Measurements from ENCODE around the gene SLCO3A1.

Gene SLCO3A1

DNA sequence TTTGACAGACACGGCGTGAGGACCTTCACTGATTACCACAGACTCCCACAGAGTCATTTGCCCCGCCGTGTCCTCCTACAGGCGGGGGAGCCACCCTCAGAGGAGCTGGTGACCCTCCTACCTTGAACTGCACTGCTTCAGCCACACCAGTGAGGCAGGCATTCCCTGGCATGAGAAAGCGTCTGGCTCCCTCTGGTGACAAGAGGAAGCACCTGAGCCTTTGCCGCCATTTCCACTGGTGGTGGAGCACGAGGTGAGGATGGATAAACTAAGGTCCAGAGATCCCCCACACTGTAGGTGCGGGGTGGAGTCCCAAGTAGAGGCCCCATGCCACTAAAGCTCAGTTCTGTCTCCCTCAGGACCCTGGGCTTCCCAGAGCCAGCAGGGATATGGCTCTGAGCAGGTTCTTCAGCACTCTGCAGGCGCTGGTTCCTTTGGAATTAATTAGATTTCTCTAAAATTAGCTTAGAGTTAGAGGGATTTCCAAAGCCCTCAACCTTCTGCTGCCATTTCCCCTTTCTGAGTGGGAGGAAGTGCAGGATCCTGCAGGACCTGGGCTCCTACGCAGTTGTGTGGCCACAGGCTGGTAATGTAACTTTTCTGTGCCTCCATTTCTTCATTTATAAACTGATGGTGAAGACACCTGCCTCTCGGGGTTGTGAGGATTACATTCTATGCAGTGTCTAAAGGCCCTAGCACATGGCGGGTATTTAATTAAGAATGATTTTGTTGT, 224.0 kb downstream of the SLCO3A1 start:
- no peaks in the 10 kb centered on the region for H3K36me3 ChIP-seq (replicated peaks)
- DNase-seq (ENCODE audit: low spot score in 2 of 2) = peak; percentile 52 to 78
- H3K4me1 ChIP-seq = peaks cover 2% of the 10 kb centered on the region; the same call in 1 of the 2 replicates
- in situ Hi-C loops (cut with MboI; ENCODE audit: low sequenced_read_pairs) = no loop called here
- no peaks in the 10 kb centered on the region for H3K27me3 ChIP-seq (ENCODE audit: low read depth)
- H3K4me3 ChIP-seq = no peak overlapping the region
- no peaks in the 10 kb centered on the region for H3K9me3 ChIP-seq

DNA sequence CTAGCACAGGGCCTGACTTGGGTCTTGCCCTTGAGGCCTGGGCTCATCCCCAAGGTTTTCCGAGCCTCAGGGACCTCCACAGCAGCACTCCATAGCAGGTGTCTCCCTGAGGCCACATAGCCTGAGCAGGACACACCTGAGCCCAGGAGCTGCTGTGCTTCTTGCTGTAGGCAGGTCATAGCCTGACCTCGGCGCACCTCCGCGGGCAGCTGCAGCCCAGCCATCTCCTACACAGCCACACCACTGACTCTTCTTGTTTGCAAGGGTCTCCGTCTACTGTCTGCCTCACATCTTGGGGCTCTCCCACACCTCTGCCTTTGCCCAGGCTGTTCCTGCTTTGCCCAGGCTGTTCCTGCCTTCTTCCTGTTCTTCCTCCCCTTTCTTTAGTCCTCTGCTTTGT, 224.8 kb downstream of the SLCO3A1 start:
- H3K4me1 ChIP-seq = peaks cover 3% of the 10 kb centered on the region; the same call in 1 of the 2 replicates
- no peaks in the 10 kb centered on the region for H3K27me3 ChIP-seq (ENCODE audit: low read depth)
- no peaks in the 10 kb centered on the region for H3K9me3 ChIP-seq
- no peaks in the 10 kb centered on the region for H3K36me3 ChIP-seq (replicated peaks)
- H3K4me3 ChIP-seq = no peak overlapping the region
- DNase-seq (ENCODE audit: low spot score in 2 of 2) = no peak
- in situ Hi-C loops (cut with MboI; ENCODE audit: low sequenced_read_pairs) = no loop called here

DNA sequence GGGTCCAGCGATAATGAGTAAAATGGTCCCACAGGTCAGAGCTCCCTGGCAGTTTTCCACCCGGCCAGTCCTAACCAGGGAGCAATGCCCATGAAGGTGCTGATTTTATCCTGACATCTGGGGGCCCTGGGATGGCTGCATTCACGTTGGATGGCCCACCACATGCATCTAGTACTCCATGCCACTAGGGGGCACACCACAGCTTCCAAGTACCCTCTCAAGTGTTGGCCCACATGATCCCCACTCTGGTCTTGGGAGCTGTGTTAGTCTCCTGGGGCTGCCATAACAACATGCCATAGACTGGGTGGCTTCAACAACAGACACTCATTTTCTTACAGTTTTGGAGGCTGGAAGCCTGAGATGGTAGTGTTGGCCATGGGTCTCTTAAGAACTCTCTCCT, 225.5 kb downstream of the SLCO3A1 start:
- Histone ChIP-seq H3K4me3 (no peak overlapping the region), H3K36me3 (replicated peaks) (no peaks in the 10 kb centered on the region), H3K4me1 (peaks cover 3% of the 10 kb centered on the region; the same call in 1 of the 2 replicates), H3K9me3 (no peaks in the 10 kb centered on the region), H3K27me3 (ENCODE audit: low read depth) (no peaks in the 10 kb centered on the region)
- peak in 1 of 2 experiments; percentile 66 for DNase-seq (ENCODE audit: low spot score in 2 of 2)
- in situ Hi-C loops (cut with MboI; ENCODE audit: low sequenced_read_pairs) = no loop called here

DNA sequence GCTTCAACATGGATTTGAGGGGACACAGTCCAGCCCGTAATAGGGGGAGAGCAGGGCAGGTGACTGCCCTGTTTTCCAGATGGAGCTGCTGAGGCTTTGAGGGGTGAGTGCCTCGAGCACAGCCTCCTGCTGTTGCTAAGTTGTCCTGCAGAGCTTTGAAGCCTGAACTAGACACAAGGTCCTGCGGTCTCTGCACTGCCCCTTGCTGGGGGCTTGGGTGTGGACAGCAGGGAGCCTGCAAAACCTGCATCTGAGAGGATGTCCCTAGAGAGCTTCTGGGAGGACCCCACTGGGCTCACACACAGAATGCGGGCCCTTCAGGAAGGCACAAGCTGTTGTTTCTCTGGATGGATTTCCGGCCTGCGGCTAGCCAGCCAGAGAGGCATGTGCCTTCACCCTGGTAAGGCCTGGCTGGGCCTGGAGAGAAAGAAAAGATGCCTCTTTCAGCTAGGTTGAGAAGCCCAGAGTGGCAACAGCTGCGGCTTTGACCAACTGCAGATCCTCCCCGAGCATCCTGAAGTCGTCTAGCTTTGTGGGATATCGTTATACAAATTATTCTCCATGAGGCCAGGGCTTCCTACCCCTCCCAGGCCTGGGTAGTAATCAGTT, 226.2 kb downstream of the SLCO3A1 start:
- no peak overlapping the region for H3K4me3 ChIP-seq
- no peaks in the 10 kb centered on the region for H3K36me3 ChIP-seq (replicated peaks)
- no peaks in the 10 kb centered on the region for H3K9me3 ChIP-seq
- H3K27me3 ChIP-seq (ENCODE audit: low read depth) = no peaks in the 10 kb centered on the region
- H3K4me1 ChIP-seq = peaks cover 3% of the 10 kb centered on the region; the same call in 1 of the 2 replicates
- no peak for DNase-seq (ENCODE audit: low spot score in 2 of 2)
- in situ Hi-C loops (cut with MboI; ENCODE audit: low sequenced_read_pairs) = loop anchor here (5.0 kb wide), 1 partner anchor 782 kb away; no protein-coding TSS in a partner anchor

DNA sequence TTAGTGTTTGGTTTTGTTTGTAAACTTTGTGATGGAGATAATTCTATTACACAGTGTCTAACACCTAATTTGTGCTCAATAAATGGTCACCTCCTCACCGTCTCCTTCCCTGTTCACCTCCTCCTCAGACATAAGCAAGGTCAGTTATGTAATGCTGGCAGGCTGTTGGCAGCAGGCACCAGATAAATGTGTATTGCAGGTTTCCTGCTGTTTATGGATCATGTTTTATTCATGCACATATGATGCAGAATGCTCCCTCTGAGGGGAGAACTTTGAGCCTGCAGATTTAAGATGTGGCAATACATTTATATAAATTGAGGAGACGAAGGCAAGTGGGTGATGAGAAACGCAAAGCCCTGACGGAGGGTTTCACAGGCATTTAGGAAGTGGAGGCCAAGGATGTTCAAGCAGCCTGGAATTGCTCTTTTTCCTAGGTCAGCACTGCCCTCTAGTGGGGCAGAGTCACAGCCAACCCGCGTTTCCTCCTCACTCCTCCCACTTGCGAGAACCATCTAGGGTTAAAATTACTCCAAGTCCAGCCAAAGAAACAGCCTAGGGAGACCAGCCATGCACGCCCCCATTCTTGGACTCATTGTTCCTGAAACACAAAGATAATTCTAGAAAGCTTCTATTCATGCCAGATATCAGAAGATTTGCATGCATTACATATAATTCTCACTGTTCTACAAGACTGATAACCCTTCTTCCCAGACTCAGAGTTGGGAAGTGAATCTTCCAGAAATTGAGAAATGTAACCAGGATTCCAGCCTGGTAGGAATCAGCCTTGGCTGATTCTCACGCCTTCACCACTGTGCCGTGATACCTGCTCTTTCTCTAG, 228.7 kb downstream of the SLCO3A1 start:
- no peak overlapping the region for H3K4me3 ChIP-seq
- H3K36me3 ChIP-seq (replicated peaks) = no peaks in the 10 kb centered on the region
- in situ Hi-C loops (cut with MboI; ENCODE audit: low sequenced_read_pairs) = loop anchor here (5.0 kb wide), 1 partner anchor 785 kb away; no protein-coding TSS in a partner anchor
- H3K27me3 ChIP-seq (ENCODE audit: low read depth) = no peaks in the 10 kb centered on the region
- peaks cover 3% of the 10 kb centered on the region; the same call in 1 of the 2 replicates for H3K4me1 ChIP-seq
- DNase-seq (ENCODE audit: low spot score in 2 of 2) = peak; percentile 74 to 83
- no peaks in the 10 kb centered on the region for H3K9me3 ChIP-seq

DNA sequence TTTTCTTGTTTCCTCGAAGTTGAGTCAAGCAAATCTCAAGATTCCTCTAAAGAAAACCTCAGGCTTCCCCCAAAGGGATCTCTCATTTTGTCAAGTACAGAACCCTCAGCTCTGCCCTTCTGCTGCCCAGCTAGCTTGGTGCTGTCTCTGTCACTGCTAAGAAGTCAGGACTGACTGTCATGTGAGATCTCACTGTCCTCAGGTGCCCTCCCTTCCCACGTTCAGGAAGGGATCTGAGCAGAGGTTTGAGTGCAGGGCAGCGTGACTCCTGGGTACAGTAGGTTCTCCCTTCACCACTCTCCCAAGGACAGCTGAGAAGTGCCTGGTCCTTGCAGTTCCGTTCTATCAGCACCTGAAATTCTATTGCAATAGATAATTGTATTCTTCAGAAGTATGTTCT, 229.7 kb downstream of the SLCO3A1 start:
- no peak overlapping the region for H3K4me3 ChIP-seq
- DNase-seq (ENCODE audit: low spot score in 2 of 2) = no peak
- in situ Hi-C loops (cut with MboI; ENCODE audit: low sequenced_read_pairs) = loop anchor here (5.0 kb wide), 1 partner anchor 786 kb away; no protein-coding TSS in a partner anchor
- H3K4me1 ChIP-seq = peaks cover 3% of the 10 kb centered on the region; the same call in 1 of the 2 replicates
- no peaks in the 10 kb centered on the region for H3K27me3 ChIP-seq (ENCODE audit: low read depth)
- no peaks in the 10 kb centered on the region for H3K9me3 ChIP-seq
- no peaks in the 10 kb centered on the region for H3K36me3 ChIP-seq (replicated peaks)

DNA sequence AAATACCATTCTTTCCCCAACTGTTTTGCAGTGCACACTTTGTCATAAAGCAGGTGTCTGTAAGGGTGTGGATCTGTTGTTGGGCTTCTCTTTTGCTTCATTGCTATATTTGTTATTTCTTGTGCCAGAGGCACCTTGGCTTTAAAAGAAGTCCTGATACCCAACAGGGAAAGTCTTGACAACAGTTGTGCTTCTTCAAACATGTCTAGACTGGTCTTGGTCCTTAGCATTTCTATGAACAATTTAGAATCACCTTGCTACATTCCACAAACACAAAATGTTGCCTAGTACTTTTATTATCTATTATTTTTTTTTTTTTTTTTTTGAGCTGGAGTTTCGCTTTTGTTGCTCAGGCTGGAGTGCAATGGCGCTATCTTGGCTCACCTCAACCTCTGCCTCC, 233.7 kb downstream of the SLCO3A1 start:
- in situ Hi-C loops (cut with MboI; ENCODE audit: low sequenced_read_pairs) = no loop called here
- Histone ChIP-seq H3K4me1 (peaks cover 3% of the 10 kb centered on the region; the same call in 1 of the 2 replicates), H3K9me3 (no peaks in the 10 kb centered on the region), H3K4me3 (no peak overlapping the region), H3K27me3 (ENCODE audit: low read depth) (no peaks in the 10 kb centered on the region), H3K36me3 (replicated peaks) (no peaks in the 10 kb centered on the region)
- DNase-seq (ENCODE audit: low spot score in 2 of 2) = no peak

DNA sequence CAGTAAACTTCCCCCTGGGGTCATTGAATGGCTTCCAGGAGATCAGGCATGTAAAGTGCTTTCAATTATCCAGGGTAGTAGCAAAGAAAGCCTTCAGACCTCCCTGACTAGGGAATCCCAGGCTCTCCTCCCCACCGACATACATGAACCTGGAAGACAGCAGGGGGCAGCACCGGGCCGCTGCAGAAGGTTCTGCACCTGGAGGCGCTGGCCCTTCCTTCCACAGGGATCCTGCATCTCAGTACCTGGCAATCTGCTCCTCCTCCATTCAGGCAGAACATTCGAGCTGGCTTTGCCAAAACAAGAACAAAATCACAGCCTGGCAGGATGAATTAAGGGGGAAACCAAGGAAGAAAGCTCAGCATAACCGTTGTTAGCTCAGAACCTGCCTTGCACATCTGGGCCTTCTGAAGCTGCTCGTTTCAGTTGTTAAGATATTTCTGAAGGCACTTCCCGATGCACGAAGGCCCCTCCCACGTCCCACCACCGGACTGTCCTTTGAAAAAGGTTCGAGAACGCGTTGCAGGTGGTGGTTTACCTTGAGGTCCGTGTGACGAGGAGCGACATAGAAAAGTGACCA, 237.7 kb downstream of the SLCO3A1 start:
- Histone ChIP-seq H3K27me3 (ENCODE audit: low read depth) (no peaks in the 10 kb centered on the region), H3K36me3 (replicated peaks) (no peaks in the 10 kb centered on the region), H3K4me1 (no peaks in the 10 kb centered on the region), H3K4me3 (no peak overlapping the region), H3K9me3 (no peaks in the 10 kb centered on the region)
- in situ Hi-C loops (cut with MboI; ENCODE audit: low sequenced_read_pairs) = loop anchor here (10.0 kb wide), 1 partner anchor 614 kb away; no protein-coding TSS in a partner anchor
- peak; percentile 38 to 86 for DNase-seq (ENCODE audit: low spot score in 2 of 2)

DNA sequence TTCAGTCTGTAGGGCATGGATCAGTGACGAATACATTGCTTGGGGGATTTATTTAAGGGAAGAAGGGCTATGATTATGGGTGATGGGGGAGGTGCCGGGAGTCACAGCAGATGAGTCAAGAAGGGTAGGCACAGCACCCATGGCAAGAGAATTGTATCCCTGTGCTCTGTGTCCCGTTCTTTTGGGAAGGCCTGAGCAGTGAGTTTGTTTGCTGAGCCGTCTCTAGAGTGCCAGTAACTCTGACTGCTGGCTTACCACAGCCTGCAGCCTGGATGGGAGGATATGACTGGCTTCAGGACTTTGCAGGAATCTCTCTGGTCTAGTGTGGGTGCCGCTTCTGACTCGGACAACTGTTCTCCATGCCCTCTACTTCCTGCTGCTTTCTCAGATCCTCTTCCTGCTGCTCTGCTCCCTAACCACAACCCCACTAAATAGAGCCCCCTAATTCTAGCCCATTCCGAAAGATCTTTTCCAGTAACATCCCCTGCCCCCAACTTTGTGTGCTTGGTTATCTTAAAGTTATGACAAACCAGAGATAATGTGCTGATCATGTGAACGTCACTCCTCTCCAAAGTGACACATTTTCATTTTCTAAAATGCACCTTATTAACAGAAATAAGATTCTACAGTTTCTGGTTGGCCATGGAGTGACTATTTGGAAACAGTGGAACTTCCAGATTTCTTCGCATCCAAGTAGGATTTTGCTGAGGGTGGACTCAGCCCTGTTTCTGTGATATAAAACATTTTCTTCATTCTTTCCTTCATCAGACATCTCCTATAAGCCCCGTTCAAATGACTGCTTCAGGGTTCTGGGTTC, 239.0 kb downstream of the SLCO3A1 start:
- no peak for DNase-seq (ENCODE audit: low spot score in 2 of 2)
- Histone ChIP-seq H3K4me1 (0 out of 2 replicates have a peak, but pooled peaks cover 2% of the 10 kb centered on the region), H3K4me3 (no peak overlapping the region), H3K9me3 (no peaks in the 10 kb centered on the region), H3K36me3 (replicated peaks) (no peaks in the 10 kb centered on the region), H3K27me3 (ENCODE audit: low read depth) (no peaks in the 10 kb centered on the region)
- in situ Hi-C loops (cut with MboI; ENCODE audit: low sequenced_read_pairs) = loop anchor here (10.0 kb wide), 1 partner anchor 612 kb away; no protein-coding TSS in a partner anchor

DNA sequence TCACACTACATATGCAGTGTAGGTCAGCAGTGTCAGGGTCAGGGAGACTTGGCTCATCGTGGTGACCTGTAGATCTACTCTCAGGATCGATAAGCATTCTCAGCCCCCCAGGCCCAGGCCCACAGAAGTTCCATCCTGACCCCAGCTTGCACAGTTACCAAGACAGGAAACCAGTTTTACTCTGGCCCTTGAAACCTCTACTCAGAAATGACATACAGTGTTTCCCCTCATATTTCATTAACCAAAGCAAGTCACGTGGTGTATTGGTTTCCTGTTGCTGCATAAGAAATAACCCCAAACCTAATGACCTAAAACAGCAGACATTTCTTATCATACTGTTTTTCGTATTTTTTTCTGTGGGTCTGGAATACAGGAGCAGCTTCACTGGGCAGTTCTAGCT, 242.2 kb downstream of the SLCO3A1 start:
- in situ Hi-C loops (cut with MboI; ENCODE audit: low sequenced_read_pairs) = loop anchor here (5.0 to 10.0 kb wide), 2 partner anchors 292 to 609 kb away; no protein-coding TSS in a partner anchor
- Histone ChIP-seq H3K27me3 (ENCODE audit: low read depth) (no peaks in the 10 kb centered on the region), H3K4me3 (no peak overlapping the region), H3K9me3 (no peaks in the 10 kb centered on the region), H3K4me1 (0 out of 2 replicates have a peak, but pooled peaks cover 2% of the 10 kb centered on the region), H3K36me3 (replicated peaks) (no peaks in the 10 kb centered on the region)
- no peak for DNase-seq (ENCODE audit: low spot score in 2 of 2)

DNA sequence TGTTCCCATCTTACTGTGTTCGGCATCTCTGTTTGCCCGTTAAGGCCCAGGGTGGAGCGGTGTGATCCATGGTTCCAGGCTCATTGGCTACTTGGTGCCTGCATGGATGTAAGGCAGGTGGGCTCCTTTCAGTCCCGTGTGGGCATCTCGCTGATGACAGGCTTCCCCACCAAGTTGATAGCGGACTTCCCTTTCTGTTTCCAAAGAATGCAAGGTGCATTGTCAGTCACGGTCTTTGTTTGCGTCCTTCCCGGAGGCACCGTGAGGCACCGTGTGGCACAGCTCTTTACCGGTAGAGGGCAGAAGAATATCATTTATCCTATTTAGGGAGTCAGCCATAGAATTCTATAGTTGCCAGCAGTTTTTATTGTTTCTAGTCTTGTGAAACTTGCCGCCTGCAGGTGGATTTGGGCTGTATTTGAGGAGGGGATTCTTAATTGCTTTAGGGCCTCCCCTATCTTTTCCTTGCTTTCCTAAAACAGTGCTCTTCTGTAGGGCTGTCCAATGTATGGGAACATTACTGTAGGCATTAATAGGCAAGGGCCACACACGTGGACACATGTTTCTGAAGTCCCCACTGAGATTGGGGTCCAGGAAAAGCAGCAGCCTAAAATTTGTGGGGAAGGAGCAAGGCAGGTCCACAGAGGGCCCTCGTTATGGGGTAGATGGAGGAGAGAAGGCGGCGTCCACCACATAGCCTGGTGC, 244.1 kb downstream of the SLCO3A1 start:
- Histone ChIP-seq H3K36me3 (replicated peaks) (no peaks in the 10 kb centered on the region), H3K4me3 (no peak overlapping the region), H3K27me3 (ENCODE audit: low read depth) (no peaks in the 10 kb centered on the region), H3K4me1 (peaks cover 2% of the 10 kb centered on the region; the same call in 1 of the 2 replicates), H3K9me3 (no peaks in the 10 kb centered on the region)
- peak; percentile 77 to 81 for DNase-seq (ENCODE audit: low spot score in 2 of 2)
- in situ Hi-C loops (cut with MboI; ENCODE audit: low sequenced_read_pairs) = loop anchor here (5.0 to 10.0 kb wide), 2 partner anchors 290 to 607 kb away; no protein-coding TSS in a partner anchor

DNA sequence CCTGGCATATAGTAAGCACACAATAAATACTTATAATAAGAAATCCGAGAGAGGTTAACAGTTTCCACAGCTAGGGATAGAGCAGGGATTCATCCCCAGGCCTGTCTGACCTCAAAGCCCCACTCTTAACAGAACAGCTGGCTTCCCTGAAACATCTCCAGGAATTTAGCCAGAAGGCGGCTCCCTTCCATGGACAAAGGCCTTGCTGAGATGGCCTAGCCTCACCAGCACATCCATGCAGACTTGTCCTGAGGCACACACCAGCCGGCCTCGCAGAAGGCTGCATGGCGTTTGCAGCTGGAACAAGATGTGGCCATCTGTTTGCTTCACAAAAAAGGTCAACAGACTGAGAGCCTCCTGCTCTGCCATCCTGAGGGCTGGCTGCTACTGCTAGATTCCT, 245.4 kb downstream of the SLCO3A1 start:
- no peaks in the 10 kb centered on the region for H3K36me3 ChIP-seq (replicated peaks)
- in situ Hi-C loops (cut with MboI; ENCODE audit: low sequenced_read_pairs) = loop anchor here (5.0 to 10.0 kb wide), 2 partner anchors 288 to 606 kb away; no protein-coding TSS in a partner anchor
- H3K9me3 ChIP-seq = no peaks in the 10 kb centered on the region
- H3K4me3 ChIP-seq = no peak overlapping the region
- H3K27me3 ChIP-seq (ENCODE audit: low read depth) = no peaks in the 10 kb centered on the region
- H3K4me1 ChIP-seq = peaks cover 2% of the 10 kb centered on the region; the same call in 1 of the 2 replicates
- no peak for DNase-seq (ENCODE audit: low spot score in 2 of 2)

All from HAP-1 (cell line).